Parathyroid adenoma (tissue), 2 donors: Measurements from ENCODE around the gene HOXB9.

Source experiments
- H2AFZ ChIP-seq: fragments of 300-600 bp; sonication (generic); one replicate; pipeline ENCODE4 v1.7.0; 2017; ENCODE audit warnings: antibody characterized with exemption, mild to moderate bottlenecking
- H3K27ac ChIP-seq: fragments of 300-600 bp; sonication (generic); one replicate; pipeline ENCODE4 v1.7.0; 2017
- H3K27me3 ChIP-seq: fragments of 300-600 bp; sonication (generic); one replicate; pipeline ENCODE4 v1.7.0; 2017; ENCODE audit warnings: low read length; ENCODE audit not compliant: control insufficient read depth, insufficient read depth
- H3K36me3 ChIP-seq: fragments of 300-600 bp; sonication (generic); one replicate; pipeline ENCODE4 v1.7.0; 2017; ENCODE audit warnings: low read length; ENCODE audit not compliant: control insufficient read depth, insufficient read depth
- H3K4me1 ChIP-seq: fragments of 300-600 bp; sonication (generic); one replicate; pipeline ENCODE4 v1.7.0; 2017; ENCODE audit warnings: control low read depth
- H3K4me2 ChIP-seq: fragments of 300-600 bp; sonication (generic); one replicate; pipeline ENCODE4 v1.7.0; 2017; ENCODE audit warnings: low read length
- H3K4me3 ChIP-seq: fragments of 300-600 bp; sonication (generic); one replicate; pipeline ENCODE4 v1.7.0; 2017; ENCODE audit warnings: low read depth, low read length
- H3K79me2 ChIP-seq: fragments of 300-600 bp; sonication (generic); one replicate; pipeline ENCODE4 v1.7.0; 2017; ENCODE audit warnings: control low read depth
- H3K9ac ChIP-seq: fragments of 300-600 bp; sonication (generic); one replicate; pipeline ENCODE4 v1.7.0; 2017; ENCODE audit warnings: mild to moderate bottlenecking
- H3K9me3 ChIP-seq: fragments of 300-600 bp; sonication (generic); one replicate; pipeline ENCODE4 v1.7.0; 2017; ENCODE audit warnings: low read length; ENCODE audit not compliant: control insufficient read depth
- CTCF ChIP-seq: fragments of 300-600 bp; sonication (generic); IDR thresholded peaks from one replicate; pipeline ENCODE4 v1.7.0; 2017; ENCODE audit warnings: antibody characterized with exemption, mild to moderate bottlenecking
- donor health status: primary hyperparathyroidism.

The HOXB9 gene

DNA sequence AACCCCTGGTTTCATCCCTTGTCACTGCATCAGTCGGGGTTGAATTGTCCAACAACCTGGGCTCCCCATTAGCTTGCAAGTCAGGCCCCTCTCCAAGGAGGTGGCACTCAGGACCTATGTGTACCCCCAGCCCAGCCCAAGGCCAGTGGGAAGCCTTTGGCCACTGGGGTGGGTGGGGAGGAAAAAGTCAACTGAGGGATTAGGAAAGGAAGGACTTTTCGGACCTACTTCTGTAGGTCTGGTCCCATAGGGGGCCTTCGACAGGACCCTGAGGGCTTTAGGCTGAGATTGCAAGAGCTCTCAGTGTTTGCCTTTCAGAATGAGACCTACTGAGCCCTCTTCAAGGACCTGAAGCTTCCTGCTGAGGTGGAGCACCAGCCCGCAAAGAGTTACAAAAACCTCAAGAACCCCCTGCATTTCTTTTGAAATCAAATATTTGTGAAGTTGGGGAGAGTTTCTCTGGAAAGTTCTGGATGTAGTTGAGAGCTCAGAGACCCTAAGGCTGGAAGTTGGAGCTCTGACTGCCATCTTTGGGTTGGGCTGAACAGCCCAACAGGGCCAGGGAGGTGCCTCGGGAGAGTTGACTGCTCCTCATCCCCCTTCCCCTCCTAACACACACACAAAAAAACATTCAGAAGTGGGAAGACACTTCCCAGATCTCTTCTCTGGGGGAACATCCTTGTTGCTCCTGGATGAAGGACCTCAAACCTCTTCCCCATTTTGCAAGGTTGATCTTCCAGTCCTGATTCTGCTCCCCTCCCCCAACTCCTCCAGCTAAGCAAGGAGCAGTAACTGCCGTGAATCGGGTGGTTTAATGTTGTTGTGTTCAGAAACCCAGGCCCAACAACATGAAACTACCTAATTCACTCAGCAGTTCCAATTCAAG lies 5.8 kb upstream of the HOXB9 start:
- no peak for TF ChIP-seq CTCF
- Histone ChIP-seq H3K27me3 (peaks cover 32% of the 10 kb centered on the region), H3K79me2 (no peaks in the 10 kb centered on the region), H3K4me2 (no peak overlapping the region), H3K4me3 (no peak overlapping the region), H2AFZ (no peak overlapping the region), H3K27ac (no peak overlapping the region), H3K36me3 (no peaks in the 10 kb centered on the region), H3K9me3 (no peaks in the 10 kb centered on the region), H3K4me1 (no peaks in the 10 kb centered on the region), H3K9ac (no peak overlapping the region)

GRCh38 chr17:48630925-48631692 lies 5.0 kb upstream of the HOXB9 start:
- no peak overlapping the region for H3K9ac ChIP-seq
- H3K9me3 ChIP-seq: no peaks in the 10 kb centered on the region
- no peak for TF ChIP-seq CTCF
- H3K27ac ChIP-seq: no peak overlapping the region
- H3K79me2 ChIP-seq: no peaks in the 10 kb centered on the region
- no peak overlapping the region for H2AFZ ChIP-seq
- peaks cover 3% of the 10 kb centered on the region for H3K4me1 ChIP-seq
- H3K36me3 ChIP-seq: no peaks in the 10 kb centered on the region
- H3K4me2 ChIP-seq: no peak overlapping the region
- H3K4me3 ChIP-seq: no peak overlapping the region
- peaks cover 39% of the 10 kb centered on the region for H3K27me3 ChIP-seq

GRCh38 chr17:48630009-48630924 lies 4.1 kb upstream of the HOXB9 start:
- Histone ChIP-seq H3K36me3 (no peaks in the 10 kb centered on the region), H3K4me2 (no peak overlapping the region), H3K9me3 (no peaks in the 10 kb centered on the region), H2AFZ (no peak overlapping the region), H3K27ac (no peak overlapping the region), H3K27me3 (peaks cover 42% of the 10 kb centered on the region), H3K9ac (no peak overlapping the region), H3K4me1 (peaks cover 6% of the 10 kb centered on the region), H3K79me2 (no peaks in the 10 kb centered on the region), H3K4me3 (no peak overlapping the region)
- no peak for TF ChIP-seq CTCF

DNA sequence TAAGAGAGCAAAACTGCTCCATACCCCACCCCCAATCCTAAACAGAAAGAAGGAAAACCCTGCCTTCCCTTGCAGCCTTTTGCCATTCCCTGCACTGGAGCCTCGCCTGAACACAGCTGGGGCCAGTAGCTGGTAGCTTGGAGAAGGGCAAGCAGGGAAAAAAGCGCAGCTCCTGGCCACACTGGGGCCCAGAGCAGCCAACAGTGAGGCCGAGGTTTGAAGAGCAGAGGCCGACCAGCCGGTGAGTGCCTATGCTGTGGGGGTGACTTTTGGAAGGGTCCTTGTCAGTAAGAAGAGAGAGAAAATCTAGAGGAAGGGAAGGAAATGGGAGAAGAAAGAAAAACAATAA lies 3.2 kb upstream of the HOXB9 start:
- H3K9me3 ChIP-seq: no peaks in the 10 kb centered on the region
- no peaks in the 10 kb centered on the region for H3K79me2 ChIP-seq
- TF ChIP-seq CTCF: no peak
- no peak overlapping the region for H3K27ac ChIP-seq
- H3K4me2 ChIP-seq: no peak overlapping the region
- no peak overlapping the region for H2AFZ ChIP-seq
- H3K4me1 ChIP-seq: peaks cover 6% of the 10 kb centered on the region
- no peak overlapping the region for H3K4me3 ChIP-seq
- peaks cover 43% of the 10 kb centered on the region for H3K27me3 ChIP-seq
- no peak overlapping the region for H3K9ac ChIP-seq
- no peaks in the 10 kb centered on the region for H3K36me3 ChIP-seq
